ENCODE data around the gene PXDN.
A peak's percentile ranks its signal among the peaks of the same experiment; 100 is the strongest.

Gene PXDN

GRCh38 chr2:1633092-1633671, 111.1 kb downstream of the PXDN start:
- TF ChIP-seq, protein P1, sequence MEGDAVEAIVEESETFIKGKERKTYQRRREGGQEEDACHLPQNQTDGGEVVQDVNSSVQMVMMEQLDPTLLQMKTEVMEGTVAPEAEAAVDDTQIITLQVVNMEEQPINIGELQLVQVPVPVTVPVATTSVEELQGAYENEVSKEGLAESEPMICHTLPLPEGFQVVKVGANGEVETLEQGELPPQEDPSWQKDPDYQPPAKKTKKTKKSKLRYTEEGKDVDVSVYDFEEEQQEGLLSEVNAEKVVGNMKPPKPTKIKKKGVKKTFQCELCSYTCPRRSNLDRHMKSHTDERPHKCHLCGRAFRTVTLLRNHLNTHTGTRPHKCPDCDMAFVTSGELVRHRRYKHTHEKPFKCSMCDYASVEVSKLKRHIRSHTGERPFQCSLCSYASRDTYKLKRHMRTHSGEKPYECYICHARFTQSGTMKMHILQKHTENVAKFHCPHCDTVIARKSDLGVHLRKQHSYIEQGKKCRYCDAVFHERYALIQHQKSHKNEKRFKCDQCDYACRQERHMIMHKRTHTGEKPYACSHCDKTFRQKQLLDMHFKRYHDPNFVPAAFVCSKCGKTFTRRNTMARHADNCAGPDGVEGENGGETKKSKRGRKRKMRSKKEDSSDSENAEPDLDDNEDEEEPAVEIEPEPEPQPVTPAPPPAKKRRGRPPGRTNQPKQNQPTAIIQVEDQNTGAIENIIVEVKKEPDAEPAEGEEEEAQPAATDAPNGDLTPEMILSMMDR (conservative IDR thresholded peaks at IDR 0.05; ENCODE audit: low read length) = no peak
- no peak overlapping the region for H3K4me3 ChIP-seq (ENCODE audit: low read length)
- DNase-seq (ENCODE audit: low read depth) = no peak

DNA sequence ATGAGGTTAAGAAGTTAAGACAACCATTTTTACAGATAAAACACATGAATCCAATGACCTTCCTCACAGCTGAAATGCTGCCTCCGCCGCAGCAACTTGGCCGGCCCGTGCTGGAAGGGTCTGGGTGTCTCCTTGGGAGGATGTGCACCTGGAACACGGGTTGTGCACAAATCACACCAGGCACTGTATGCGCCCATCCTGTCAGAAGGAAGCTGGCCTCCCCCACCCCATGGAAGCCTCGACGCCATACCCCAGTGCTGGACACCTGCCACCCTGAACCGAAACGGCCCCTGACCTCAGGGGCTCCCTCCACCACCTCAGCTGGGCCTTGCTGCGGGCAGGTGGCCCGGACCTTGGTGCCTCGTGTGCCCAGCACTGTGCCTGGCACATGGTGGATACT, 111.8 kb downstream of the PXDN start:
- TF ChIP-seq, protein P1 (conservative IDR thresholded peaks at IDR 0.05; ENCODE audit: low read length) = no peak

DNA sequence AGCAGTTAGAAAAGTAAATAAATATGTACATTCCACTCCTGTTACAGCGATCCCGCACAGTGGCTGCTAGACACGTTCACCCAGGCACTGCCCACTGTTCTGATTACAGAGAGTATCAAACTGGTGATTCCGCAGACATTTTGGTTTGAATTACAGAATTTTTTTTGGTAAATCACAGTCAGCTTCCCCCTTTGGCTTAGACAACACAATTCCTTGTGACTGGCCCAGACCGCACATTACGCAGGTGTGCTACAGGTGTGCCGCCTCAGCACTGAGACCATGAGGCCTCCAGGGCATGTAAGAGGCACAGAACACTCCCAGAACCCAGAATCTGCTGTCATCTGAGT, 112.3 kb downstream of the PXDN start:
- no peak for DNase-seq (ENCODE audit: low read depth)
- H3K4me3 ChIP-seq (ENCODE audit: low read length) = no peak overlapping the region
- TF ChIP-seq, protein P1 (conservative IDR thresholded peaks at IDR 0.05; ENCODE audit: low read length) = no peak

More for the DNA sequence above, 111.8 kb downstream of the PXDN start:
- no peak for DNase-seq (ENCODE audit: low read depth)
- no peak overlapping the region for H3K4me3 ChIP-seq (ENCODE audit: low read length)

GRCh38 chr2:1631292-1632001, 112.9 kb downstream of the PXDN start:
- TF ChIP-seq, protein P1 (conservative IDR thresholded peaks at IDR 0.05; ENCODE audit: low read length) = no peak
- H3K4me3 ChIP-seq (ENCODE audit: low read length) = no peak overlapping the region
- DNase-seq (ENCODE audit: low read depth) = no peak

GRCh38 chr2:1628893-1629292, 115.4 kb downstream of the PXDN start:
- TF ChIP-seq, protein P1 (conservative IDR thresholded peaks at IDR 0.05; ENCODE audit: low read length) = no peak
- no peak overlapping the region for H3K4me3 ChIP-seq (ENCODE audit: low read length)
- peak; percentile 80 for DNase-seq (ENCODE audit: low read depth)

GRCh38 chr2:1627628-1628381, 116.5 kb downstream of the PXDN start:
- H3K4me3 ChIP-seq (ENCODE audit: low read length) = no peak overlapping the region
- TF ChIP-seq, protein P1 (conservative IDR thresholded peaks at IDR 0.05; ENCODE audit: low read length) = no peak
- peak; percentile 62 for DNase-seq (ENCODE audit: low read depth)
